Esophagus squamous epithelium (tissue), 5 donors: ENCODE measurements around the gene CST3. TPM values are rescaled to one million over a fixed set of nuclear protein-coding genes. Genes with fewer than 3 reads are reported as not detected.

Experiments used
- DNase-seq: peaks from one replicate; lab custom pipeline; 2025; lab: John Stamatoyannopoulos, UW
- H3K27ac ChIP-seq, 4 donors: fragments of 200-600 bp; sonication (generic); one replicate each; pipeline ENCODE4 v1.5.1; 2016 to 2019; ENCODE audit warnings: mild to moderate bottlenecking in 1 of 4
- H3K27me3 ChIP-seq, 4 donors: fragments of 200-600 bp; sonication (generic); 1 replicate in 3 of 4; 2 replicates in 1 of 4; pipeline versions ENCODE4 v1.5.1 to v1.6.0; 2017 to 2021; ENCODE audit warnings: antibody characterized with exemption in 1 of 4
- H3K36me3 ChIP-seq, 3 donors: fragments of 200-600 bp; sonication (generic); one replicate each; pipeline ENCODE4 v1.5.1; 2016 to 2019
- H3K4me1 ChIP-seq, 3 donors: fragments of 200-600 bp; sonication (generic); one replicate each; pipeline ENCODE4 v1.5.1; 2017 to 2019
- H3K4me3 ChIP-seq, 4 donors: fragments of 200-600 bp; sonication (generic); 1 replicate in 3 of 4; 2 replicates in 1 of 4; pipeline ENCODE4 v1.5.1; 2016 to 2019; ENCODE audit warnings: mild to moderate bottlenecking in 2 of 4, moderate library complexity in 1 of 4
- H3K9me3 ChIP-seq, 3 donors: fragments of 200-600 bp; sonication (generic); one replicate each; pipeline ENCODE4 v1.5.1; 2016 to 2019
- POLR2A ChIP-seq, 4 donors: fragments of 450-650 bp; IDR thresholded peaks; one replicate each; pipeline ENCODE4 v1.6.1; 2017; ENCODE audit warnings: antibody characterized with exemption in 4 of 4, mild to moderate bottlenecking in 4 of 4, moderate library complexity in 3 of 4
- WGBS, 2 donors: methylation state at CpG; one replicate each; pipeline ENCODE4 v1.1.5; 2018; 5-methylcytosine and 5-hydroxymethylcytosine counted together
- intact Hi-C: fragments of 100-400 bp; cut with DNase I; formaldehyde crosslinking; loops from one replicate; pipeline ENCODE4 v1.15.0; 2022
- total RNA-seq, 4 donors: library from RNA; depleted of rRNA; stranded (reverse); fragments of >200 nt; gene quantifications; one replicate each; pipeline ENCODE4 v1.1.0, GENCODE V29; 2016
- TF ChIP-seq, protein P1 (sequence below), 6 experiments: fragments of 450-650 bp in 4 of 6; fragments of 200-600 bp in 2 of 6; sonication (generic) in 2 of 6; IDR thresholded peaks; one replicate each; pipeline ENCODE4 v1.5.1; 2016 to 2019; ENCODE audit warnings: antibody characterized with exemption in 6 of 6, mild to moderate bottlenecking in 4 of 6, moderate library complexity in 4 of 6
- donor health status: DM: yes; HTN: yes; CAD: no.

Gene CST3
- total RNA-seq, 4 donors from 2014 or later = 323 to 899 (median 600) TPM

DNA sequence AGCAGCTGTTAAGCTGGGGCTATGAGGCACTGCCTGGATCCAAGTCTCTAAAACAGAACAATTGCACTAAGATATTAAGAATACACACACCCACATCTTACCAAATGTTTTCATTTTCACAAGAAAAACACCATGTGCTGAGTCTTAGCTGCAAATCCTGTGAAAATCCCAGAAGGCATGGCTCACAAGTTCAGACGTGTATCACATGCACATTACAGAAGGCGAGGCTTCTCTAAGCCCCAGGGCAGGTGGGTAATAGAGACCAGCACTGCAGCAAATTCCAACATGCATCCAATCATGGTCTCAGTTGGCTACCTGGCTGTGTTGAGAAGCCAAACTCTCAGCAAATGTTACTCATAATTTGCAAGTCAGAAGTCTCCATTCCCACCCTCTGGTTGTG lies 16.2 kb upstream of the CST3 start:
- Histone ChIP-seq H3K27me3 (no peaks in the 10 kb centered on the region), H3K27ac (peak overlapping the region in 3 of 4 donors; percentile 11 to 75 (median 70)), H3K4me3 (no peak overlapping the region), H3K9me3 (no peaks in the 10 kb centered on the region), H3K4me1 (peaks cover 27 to 44% (median 27%) of the 10 kb centered on the region in 3 donors), H3K36me3 (no peaks in the 10 kb centered on the region)
- intact Hi-C loops = no loop called here
- TF ChIP-seq, protein P1, sequence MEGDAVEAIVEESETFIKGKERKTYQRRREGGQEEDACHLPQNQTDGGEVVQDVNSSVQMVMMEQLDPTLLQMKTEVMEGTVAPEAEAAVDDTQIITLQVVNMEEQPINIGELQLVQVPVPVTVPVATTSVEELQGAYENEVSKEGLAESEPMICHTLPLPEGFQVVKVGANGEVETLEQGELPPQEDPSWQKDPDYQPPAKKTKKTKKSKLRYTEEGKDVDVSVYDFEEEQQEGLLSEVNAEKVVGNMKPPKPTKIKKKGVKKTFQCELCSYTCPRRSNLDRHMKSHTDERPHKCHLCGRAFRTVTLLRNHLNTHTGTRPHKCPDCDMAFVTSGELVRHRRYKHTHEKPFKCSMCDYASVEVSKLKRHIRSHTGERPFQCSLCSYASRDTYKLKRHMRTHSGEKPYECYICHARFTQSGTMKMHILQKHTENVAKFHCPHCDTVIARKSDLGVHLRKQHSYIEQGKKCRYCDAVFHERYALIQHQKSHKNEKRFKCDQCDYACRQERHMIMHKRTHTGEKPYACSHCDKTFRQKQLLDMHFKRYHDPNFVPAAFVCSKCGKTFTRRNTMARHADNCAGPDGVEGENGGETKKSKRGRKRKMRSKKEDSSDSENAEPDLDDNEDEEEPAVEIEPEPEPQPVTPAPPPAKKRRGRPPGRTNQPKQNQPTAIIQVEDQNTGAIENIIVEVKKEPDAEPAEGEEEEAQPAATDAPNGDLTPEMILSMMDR (IDR thresholded peaks at IDR 0.05) = no peak
- TF ChIP-seq POLR2A (IDR thresholded peaks at IDR 0.05) = no peak
- no peak for DNase-seq
- 8 to 37% methylated on average over 2 of the region's 2 CpGs for WGBS, 2 donors

DNA sequence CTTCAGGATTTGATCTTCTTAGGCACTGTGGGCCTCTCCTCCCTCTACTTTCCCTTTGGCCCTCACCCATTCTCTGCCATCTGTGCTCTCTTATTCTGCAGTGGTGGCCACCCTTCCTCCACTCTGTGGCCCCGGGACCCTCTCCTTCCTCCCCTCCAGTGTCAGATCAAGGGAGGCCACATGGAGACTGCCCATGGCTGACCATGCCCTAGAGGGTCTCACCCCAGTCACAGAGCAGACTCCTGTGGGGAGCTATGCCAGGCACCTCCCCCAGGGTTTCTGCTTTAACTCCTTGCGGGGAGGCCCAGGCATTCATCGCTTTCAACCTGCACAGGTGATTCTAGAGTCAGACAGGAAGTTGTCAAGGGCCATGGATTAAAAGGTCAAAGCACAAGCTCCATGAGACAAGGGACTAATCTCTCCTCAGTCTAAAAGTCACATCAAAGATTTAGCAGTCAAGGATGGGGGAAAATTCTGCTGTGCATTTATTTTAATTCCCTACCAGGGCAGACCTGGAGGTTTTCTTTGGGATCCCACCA lies 15.7 kb upstream of the CST3 start:
- no peaks in the 10 kb centered on the region for H3K27me3 ChIP-seq
- DNase-seq = no peak
- intact Hi-C loops = no loop called here
- TF ChIP-seq, protein P1 (IDR thresholded peaks at IDR 0.05) = no peak
- TF ChIP-seq POLR2A (IDR thresholded peaks at IDR 0.05) = no peak
- WGBS, 2 donors = 68% methylated on average over 3 of the region's 3 CpGs; no CpG with 5 or more reads in 1 of the 2 donors
- peaks cover 27 to 44% (median 27%) of the 10 kb centered on the region in 3 donors for H3K4me1 ChIP-seq
- H3K27ac ChIP-seq = peak overlapping the region; percentile 1 to 75 (median 34)
- no peak overlapping the region for H3K4me3 ChIP-seq
- H3K36me3 ChIP-seq = no peaks in the 10 kb centered on the region
- no peaks in the 10 kb centered on the region for H3K9me3 ChIP-seq

DNA sequence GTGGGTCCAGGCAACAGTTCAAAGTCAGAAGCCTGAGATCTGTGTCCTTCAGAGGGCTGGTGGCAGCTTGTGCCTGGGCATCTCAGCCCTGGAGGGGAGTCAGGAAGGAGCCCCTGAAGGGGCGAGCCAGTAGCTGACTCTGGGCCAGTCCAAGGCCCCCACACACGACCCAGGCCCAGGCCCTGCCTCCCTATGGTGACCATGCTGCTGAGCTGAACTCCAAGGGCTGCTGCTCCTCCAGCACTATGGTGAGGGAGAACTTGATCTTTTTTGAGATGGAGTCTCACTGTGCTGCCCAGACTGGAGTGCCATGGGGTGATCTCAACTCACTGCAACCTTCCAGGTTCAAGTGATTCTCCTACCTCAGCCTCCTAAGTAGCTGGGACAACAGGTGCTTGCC lies 15.2 kb upstream of the CST3 start:
- Histone ChIP-seq H3K4me1 (peaks cover 27 to 44% (median 27%) of the 10 kb centered on the region in 3 donors), H3K27ac (peak overlapping the region; percentile 1 to 75 (median 34)), H3K36me3 (no peaks in the 10 kb centered on the region), H3K9me3 (no peaks in the 10 kb centered on the region), H3K27me3 (no peaks in the 10 kb centered on the region), H3K4me3 (no peak overlapping the region)
- TF ChIP-seq, protein P1 (IDR thresholded peaks at IDR 0.05) = no peak
- no peak for TF ChIP-seq POLR2A (IDR thresholded peaks at IDR 0.05)
- 75% methylated on average over 2 of the region's 2 CpGs; no CpG with 5 or more reads in 1 of the 2 donors for WGBS, 2 donors
- DNase-seq = no peak
- intact Hi-C loops = no loop called here

DNA sequence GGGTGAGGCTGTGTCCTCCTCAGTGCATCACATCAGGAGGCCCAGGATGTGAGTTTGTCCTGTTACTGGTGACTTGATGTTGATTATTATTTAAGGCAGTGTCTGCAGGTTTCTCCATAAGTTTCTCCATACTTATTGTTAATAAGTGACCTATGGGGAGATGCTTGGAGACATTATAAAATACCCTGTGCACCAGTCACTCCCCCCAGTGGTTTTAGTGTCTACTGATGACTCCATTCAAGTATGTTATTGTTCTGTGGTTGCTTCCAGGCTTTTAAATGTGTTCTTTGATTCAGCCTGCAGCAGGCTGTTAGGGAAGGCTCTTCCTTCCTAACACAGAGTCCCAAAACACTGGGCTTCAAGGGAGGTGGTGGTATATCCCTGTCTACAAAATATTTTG lies 14.6 kb upstream of the CST3 start:
- Histone ChIP-seq H3K9me3 (no peaks in the 10 kb centered on the region), H3K36me3 (no peaks in the 10 kb centered on the region), H3K27ac (no peak overlapping the region), H3K4me1 (peaks cover 27 to 44% (median 27%) of the 10 kb centered on the region in 3 donors), H3K4me3 (no peak overlapping the region), H3K27me3 (no peaks in the 10 kb centered on the region)
- no peak for DNase-seq
- intact Hi-C loops = no loop called here
- no peak for TF ChIP-seq POLR2A (IDR thresholded peaks at IDR 0.05)
- TF ChIP-seq, protein P1 (IDR thresholded peaks at IDR 0.05) = no peak

DNA sequence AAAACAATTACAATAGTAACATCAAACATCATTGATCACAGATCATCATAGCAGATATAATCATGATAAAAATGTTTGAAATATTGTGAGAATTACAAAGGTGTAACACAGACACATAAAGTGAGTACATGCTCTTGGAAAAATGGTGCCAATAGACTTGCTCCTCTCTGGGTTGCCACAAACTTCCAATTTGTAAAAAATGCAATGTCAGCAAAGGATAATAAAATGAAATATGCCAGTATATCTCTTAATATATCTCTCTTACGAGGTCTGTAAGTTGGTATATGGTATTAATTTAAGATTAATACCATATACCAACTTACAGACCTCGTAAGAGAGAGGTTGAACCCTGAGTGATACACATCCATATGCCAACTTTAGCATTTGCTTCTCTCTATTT lies 13.4 kb upstream of the CST3 start:
- intact Hi-C loops = no loop called here
- DNase-seq = no peak
- Histone ChIP-seq H3K4me1 (peaks cover 25 to 48% (median 26%) of the 10 kb centered on the region in 3 donors), H3K27me3 (no peaks in the 10 kb centered on the region), H3K27ac (no peak overlapping the region), H3K36me3 (no peaks in the 10 kb centered on the region), H3K4me3 (no peak overlapping the region), H3K9me3 (no peaks in the 10 kb centered on the region)
- 90 to 94% methylated on average over 2 of the region's 2 CpGs for WGBS, 2 donors
- TF ChIP-seq, protein P1 (IDR thresholded peaks at IDR 0.05) = no peak
- TF ChIP-seq POLR2A (IDR thresholded peaks at IDR 0.05) = no peak
